ENCODE results near the gene DENND1A.

The DENND1A gene

DNA sequence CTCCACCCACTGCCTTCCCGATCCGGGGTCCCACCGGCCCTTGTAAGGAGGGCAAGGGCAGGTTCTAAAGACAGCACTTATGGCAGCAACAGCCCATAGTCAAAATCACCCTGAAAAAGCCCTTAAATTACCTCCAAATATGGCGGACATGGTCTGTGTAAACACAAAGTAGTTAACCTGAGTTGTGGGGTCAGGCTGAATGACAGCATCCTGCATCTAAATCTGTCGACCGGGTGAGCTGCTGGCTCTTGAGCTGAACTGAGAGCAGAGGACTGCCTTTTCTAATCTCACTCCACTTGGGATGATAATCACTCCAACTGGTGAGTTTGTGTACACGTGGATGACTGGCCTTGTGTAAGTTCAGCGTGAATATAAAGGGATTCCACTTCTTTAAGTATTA lies 249.6 kb downstream of the DENND1A start:
- no peak for DNase-seq

DNA sequence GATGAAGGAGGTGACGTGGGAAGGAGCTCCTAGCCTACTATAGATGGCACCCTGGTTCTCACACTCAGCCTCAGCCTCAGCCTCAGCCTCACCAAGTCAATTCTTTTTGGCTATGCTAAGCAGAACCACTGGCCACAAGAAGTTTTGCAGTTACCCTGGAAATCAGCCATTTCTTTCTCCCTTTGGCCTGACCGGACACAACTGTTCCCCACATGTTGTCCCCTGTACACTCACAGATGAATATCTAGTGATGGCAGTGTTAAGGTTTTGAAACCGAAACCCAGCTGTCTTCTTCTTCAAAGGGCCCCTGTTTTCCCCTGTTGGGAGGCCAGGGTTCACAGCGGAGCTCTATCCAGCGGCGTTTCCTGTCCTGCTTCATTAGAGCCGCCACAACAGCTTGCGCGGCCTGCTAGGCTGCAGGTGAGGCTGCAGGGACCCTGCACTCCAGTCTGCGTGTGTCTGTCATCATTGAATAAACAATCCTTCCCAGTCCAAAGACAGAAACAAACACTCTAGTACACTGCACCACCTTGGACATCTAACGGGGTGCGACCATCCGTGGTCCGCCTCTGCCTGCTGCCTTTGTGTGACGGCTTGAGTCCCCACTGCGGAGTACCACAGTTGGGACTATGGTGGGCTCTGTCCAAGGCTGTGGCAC lies 250.5 kb downstream of the DENND1A start:
- peak; percentile 4 to 81 (median 54) for DNase-seq

DNA sequence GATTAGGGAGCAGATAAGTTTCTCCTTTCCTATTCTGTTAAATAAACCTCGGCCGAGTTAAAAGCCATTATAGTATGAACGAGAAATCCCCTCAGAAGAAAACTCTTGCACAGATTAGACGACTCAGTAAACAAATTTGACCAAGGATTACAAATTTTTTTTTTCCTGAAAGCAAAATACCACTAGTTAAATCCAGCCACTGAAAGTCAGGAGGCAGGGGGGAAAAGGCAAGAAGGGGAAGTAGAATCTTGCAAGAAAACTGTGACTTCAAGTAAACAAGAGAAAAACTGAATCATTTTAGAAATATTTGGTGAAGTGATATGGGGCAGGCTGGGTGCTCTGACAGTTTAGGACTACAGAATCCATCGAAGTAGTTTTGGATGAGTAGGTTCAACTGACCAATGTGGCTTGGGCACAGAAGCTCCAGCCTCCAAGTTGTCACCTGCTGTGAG lies 251.0 kb downstream of the DENND1A start:
- peak in 2 of 3 experiments; percentile 61 to 64 for DNase-seq

DNA sequence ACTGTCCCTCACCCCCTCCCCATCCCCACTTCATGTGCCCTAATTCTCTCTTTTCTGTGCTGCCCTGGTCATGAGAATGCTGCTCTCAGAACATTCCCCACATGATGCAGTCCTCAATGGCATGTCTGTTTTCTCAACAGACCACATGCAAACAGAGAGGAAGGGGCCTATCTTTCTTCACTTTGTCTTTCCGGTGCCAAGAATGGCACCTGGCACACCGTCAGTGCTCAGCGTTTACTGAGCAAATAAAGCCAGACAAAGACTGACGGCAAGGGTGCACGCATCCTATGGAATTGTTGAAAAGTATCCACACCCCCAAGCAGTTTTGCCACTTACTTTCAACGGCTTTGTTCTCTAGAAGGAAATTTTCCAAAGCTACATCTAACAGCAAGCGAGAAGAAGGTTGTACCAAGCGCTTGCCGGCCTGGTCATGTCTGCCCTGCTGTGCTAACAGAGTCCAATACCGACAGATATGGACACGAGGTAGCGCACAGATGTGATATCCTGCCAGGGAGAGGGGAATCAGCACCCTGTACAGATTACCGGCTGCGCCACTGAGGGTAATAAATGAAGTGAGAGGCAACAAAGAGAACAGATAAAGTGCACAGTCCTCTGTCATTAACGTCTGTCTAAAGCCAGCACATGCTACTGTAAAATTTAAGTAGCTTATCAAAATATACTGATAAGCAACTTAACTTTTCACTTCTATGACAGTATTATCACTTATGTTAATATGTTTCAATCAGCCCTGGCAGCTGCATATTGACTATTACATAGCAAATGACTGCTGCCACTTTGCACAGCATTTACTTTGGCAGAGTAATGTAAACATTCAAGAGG lies 251.7 kb downstream of the DENND1A start:
- DNase-seq, result peak; percentile 23 to 96 (median 91)

DNA sequence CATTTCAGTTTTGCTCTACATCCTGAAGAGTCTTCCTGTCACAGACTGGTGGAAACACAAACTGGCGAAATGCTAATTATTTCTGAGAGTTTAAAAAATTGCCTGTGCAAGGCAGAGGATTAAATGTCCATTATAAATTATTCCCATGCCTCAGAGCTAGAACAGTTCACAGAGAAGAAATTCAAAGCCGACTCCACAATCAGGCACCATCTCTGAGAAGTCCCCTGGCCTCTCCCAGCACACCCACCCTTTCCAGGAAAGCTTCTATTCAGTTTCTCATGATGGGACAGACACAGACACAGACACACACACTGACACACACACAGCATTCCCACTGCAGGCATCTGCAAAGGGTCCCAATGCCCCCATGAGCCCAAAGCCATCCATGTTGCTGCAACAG lies 253.1 kb downstream of the DENND1A start:
- no peak for DNase-seq

DNA sequence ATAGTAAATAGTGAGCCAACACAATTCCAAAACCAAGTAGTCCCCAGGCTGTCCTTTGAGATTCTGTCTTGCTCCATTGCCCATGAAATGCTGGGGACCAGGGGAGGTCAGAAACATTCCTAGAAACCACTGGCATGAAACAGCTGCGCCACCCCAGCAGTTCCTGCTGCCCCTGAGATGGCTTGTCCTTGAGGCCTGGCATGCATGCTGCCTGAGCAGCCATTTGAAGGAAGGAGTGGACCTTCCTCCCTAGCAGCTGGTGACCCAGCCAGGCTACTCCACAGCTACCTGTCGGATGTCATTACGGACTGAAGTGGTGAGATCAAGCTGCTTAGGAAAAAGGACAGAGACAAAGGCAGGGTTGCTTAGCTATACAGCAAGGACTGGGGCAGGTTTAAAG lies 260.6 kb downstream of the DENND1A start:
- peak in 1 of 3 experiments; percentile 15 for DNase-seq

DNA sequence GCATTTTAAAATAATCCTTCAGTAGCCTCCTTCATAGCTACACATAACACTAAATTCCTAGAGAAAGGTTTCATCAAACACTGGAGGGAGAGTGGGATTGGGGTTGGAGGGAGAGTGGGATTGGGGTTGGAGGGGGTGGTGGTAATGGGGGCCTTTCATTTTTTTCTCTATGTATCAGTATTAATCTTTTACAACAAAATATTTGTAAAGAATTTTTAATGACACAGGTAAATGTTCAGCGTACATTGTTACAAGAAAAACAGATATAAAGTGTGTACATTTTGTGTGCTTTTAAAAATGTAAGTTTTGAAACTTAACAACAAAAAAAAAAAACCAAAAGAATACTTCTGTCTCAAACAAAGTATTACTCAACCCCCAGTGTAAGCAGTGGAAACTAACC lies 266.4 kb downstream of the DENND1A start:
- DNase-seq, result no peak

DNA sequence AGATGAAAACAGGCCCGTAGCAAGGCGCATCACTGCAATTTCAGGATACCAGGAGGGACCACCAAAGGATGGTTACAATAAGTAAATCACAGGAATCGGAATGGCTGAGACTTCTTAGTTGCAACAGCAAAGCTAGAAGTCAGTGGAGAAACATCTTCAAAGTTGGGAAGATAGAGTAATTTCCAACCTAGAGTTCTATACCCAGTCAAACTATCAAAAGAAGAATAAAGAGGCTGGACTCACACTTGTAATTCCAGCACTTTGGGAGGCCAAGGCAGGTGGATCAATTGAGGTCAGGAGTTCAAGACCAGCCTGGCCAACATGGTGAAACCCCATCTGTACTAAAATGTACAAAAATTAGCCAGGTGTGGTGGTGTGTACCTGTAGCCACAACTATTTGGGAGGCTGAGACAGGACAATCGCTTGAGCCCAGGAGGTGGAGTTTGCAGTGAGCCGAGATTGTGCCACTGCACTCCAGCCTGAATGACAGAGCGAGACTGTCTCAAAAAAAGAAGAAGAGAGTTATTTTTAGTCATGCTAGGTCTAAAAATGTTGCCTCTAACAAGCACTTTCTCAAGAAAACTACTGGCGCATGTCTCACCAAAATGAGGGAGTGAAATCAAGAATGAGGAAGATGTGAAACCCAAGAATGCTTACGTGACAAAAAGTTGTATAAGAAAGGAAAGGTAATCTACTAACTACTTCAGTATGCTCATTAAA lies 267.7 kb downstream of the DENND1A start:
- no peak for DNase-seq

DNA sequence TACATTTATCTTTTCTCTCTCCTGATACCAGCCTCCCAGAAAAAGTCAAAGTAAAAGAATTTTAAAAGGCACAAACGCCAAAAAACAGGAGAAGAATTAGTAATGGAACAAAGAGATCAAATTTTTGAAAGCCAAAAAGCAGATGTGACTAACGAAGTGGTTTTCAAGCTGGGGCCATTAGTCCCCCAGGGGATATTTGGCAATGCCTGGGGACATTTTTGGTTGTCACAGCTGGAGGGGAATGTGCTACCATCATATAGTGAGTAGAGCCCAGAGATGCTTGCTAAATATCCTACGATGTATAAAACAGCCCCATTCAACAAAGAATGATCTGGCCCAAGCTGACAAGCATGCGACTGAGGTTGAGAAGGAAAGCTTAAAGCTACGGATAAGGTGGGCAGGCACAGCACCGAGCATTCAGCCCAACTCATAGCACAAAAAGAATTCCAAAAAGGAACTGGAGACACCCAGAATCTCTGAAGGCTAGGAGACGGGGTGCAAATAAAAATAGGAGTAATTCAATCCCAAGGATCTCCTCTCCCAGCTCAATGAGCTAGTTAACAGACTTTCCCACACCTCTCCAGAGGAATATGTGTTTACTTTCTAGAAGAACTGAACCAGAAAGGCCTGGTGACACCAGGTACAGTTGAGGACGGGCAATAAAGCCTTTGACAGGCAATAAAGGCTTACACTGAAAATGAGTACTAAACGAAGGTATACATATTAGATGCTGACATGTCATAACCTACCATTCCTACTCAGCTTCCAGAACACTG lies 269.0 kb downstream of the DENND1A start:
- DNase-seq, result no peak

DNA sequence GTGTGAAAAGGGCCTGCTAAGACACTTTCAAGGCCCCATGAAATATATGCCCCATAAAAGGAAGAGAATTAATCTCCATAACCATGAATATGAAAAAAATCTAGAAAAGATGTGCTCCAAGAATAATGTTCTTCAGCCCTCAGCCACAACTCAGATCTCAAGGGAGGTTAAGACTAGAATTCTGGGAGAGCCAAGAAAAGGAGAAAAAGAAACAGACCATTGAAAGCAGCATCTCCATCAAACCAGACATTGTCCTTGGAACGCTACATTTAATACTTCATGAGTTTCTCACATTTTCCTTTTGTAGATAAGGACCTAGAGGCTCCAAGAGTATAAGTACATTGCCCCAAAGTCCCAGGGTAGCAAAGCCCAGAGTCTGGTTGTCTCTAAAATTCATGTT lies 270.6 kb downstream of the DENND1A start:
- no peak for DNase-seq

DNA sequence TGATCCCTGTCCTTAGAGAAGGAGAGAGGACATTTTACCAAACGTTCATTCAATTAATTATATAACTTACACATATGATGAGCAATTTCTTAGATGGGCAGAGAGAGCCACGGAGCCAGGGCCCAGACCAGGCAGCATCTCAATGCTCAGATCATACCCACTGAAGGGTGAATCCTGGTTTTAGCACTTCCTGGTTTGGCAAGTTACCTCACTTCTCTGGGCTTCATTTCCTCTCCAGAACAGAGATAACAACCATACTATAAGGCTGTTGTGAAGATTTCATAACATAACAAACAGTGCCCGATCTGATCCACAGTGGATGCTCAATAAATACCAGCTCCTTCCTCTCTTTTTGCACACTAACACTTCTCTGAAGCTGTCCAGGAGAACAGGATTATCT lies 271.1 kb downstream of the DENND1A start:
- no peak for DNase-seq

DNA sequence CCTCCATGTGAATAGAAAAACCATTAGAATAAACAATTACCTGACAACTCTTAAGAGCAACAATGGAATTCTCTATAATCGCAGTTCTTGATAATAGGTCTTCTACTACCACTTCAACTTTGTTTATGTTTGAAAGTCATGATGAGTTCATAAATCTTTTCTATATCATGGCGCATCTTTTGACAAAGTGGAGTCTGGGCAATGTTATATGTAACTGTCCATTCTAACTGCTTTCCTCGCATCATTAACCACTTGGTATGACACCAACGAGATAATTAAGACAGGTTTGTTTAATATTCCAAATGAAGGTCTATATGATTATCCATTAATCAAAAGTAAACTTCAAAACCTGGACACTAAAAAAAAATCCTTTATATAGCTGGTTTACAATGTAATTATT lies 272.0 kb downstream of the DENND1A start:
- DNase-seq, result peak in 2 of 3 experiments; percentile 31 to 88

DNA sequence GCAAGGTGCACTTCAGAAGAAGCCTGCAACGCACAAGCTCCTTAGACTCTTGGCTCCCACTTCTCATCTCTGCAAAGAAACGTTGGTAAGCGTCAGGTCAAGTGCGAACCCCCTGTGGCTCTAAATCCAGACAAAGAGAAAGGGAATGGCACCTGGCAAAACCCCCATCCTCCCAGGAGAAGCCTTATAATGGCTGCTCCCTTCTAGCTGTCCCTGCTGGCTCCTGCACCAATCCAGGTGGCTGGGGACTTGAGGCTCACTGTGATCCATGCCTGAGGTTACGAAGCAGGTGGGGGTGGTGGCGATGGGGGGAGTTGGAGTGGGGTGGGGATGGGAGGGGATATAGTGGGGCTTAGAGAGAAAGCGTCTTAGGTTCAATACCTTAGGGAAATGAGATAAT lies 272.8 kb downstream of the DENND1A start:
- no peak for DNase-seq

DNA sequence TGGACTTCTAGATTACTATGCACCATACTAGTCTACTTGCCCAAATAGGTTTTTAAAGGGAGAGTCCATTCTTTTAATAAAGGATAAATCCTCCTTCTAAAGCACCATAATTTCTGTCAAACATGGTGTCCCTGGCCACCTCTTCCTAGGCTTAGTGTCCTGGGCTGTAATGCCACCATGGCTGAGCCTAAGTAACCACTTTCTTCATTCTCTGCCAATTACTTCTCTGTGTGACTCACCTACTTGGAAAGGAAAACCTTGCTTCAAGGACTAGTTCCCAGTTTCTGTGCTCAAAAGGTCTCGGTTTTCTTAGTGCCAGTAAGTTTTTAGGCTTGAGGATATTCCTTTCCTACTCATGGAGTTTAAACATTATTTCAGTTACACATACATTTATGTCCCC lies 273.4 kb downstream of the DENND1A start:
- DNase-seq, result no peak

DNA sequence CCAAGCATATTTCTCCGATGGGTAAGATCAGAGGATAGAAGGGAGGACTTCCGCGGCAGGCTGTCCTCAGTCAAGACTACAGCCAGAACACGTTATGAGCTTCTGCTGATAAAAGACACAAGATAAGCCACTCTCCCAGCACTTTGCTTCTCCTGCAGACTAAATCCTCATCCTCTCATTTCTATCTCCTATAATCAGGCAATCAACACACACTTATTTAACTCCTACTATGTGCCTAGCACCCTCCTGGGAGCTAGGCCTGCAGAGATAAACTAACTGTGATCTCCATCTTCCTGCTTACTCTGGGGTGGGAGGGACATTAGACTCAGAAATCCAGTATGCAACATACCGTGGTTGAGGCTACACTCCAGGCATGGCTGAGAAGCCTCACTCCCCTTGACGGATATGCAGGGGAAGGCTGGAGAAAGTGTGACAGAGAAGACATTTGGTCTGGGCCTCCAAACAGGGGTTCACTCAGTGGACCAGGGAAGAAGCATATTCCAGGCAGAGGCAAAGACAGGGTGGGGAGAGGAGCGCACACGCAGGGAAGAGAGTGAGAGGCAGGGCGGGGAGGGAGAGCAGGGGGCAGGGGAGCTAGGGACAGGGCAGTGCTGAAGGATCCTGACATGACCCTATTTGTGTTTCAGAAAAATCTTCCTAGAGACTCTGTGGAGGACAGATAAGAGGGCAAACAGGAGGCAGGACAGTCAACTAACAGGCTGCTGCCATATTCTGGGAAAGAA lies 274.1 kb downstream of the DENND1A start:
- no peak for DNase-seq

DNA sequence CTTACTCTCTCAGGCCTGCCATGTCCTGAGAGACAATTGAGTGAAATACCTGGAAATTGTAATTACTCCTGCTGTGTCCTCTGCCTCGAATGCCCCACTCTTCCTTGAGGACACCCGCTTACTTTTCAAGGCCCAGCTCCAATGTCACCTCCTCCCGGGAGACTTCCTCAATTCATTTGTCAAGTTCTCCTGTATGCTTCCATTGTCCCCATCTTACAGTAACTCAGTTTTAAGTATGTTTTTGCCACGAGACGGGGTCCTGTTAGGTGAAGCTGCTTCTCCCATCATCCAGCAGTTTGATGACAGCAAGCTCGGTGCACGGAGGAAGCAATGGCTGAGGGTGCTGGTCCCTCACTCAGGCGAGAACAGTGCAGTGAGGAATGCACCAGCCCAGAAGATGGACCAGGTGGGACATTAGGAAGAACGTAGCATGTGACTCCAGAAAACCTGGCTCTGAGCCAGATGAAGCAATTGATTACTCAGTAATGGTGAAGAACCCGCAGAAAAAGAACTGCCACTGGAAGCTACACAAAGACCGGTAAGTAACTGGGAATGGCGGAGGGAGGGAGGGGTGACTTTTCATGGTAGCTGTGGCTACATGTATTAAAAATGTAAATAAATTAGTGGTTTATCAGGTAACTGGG lies 274.8 kb downstream of the DENND1A start:
- no peak for DNase-seq

DNA sequence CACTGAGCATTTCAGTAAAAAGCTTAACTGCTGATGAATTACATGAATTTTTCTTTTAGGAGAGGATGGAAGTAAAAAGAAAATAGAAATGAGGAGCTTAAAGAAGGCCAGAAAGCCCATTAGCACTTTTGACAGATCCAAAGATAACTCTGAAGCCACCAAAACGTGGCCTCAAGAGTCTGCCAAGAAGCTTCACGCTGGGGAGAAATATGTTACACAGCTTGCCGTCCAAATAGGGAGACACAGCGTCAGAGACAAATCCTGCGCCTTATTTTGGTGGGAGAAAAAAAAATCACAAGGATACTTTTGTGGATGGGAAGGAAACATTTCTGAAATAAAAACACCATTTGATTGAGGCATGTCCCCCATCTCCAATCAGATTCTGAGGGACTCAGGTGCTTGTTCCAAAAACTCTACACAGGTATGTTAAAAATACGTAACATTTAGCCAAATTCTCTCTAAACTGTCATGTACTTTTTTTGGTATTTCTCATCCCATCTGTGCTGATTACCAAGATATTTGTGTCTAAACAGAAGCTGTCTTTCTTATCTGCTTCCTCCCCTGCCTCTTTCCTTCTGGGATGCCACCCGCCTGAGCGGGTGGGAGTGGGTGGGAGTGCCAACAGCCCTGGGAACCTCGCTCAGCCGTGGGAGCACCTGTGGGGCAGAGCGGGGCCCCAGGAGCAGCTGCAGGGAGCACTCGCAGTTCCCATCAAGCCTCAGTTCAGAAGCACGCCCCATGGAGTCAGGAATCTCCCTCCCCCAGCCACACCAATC lies 275.5 kb downstream of the DENND1A start:
- no peak for DNase-seq

DNA sequence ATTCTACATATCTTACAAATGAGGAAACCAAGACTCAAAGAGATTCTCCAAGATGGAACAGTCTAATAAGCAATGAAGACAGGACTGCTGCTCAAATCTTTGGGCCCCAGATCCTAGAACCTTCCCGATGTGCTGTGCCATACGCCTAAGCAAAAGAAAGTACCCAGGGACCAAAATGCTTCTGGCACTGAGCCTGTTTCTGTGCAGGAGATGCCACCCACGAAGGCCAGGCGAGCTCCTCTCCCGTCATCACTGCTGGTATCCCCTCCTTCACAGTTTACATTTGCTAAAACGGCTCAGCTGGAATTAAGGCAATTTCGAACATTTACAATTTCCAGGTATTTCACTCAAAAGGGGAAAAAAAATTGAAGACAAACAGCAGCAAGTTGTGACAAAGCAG lies 277.5 kb downstream of the DENND1A start:
- no peak for DNase-seq

DNA sequence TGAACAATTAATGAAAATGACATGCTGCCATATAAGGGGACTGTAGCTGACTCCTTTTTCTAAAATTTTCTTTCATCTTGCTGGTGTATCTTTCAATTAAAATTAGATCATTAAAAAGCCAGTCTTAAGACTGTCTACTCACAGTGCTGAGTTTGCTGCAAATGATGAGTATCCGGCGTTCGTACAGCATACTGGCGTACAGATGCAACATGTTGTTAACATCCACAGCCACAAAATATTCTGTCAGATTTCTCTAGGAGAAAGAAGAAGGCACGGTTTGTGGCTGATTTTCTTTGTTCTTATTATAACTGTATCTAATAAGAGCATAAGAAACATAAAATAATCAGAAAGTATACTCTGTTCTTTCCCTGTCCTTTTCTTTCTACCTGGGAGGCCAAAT lies 278.1 kb downstream of the DENND1A start:
- no peak for DNase-seq

DNA sequence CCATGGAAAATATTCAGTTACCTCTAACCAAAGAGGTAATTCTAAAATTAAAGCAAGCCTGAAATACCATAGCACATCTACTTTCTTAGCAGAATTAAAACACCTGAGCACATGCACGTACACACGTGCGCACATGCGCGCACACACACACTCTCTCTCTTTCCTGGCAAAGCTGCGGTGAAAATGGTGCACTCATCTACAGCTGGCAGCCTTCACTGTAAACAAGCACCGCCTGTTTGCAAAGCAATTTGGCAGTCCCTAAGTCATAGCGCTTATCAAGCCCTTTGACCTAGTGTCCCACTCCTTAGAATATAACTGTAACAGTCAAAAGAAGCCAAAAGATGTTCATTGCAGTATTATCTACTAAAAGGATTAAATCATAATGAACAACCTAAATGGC lies 278.7 kb downstream of the DENND1A start:
- no peak for DNase-seq

DNA sequence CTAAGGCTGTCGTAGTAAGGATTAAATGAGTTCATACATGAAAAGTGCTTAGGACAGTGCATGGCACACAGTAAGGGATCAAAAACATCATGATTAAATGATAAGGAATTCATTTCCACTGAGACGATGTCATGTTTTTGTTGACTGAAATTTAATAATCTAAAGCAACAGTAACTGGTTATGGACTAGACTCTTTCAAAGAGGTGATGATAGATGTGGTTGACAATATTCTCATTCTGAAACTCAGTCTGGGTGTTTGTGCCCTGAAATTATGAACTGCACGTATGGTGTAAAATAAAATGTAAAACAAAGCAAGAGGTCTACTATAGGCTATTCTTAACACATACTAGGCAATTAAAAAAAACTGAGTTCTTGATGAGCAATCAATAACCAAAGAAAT lies 280.0 kb downstream of the DENND1A start:
- DNase-seq, result no peak
